Astrocyte (in vitro differentiated cells and primary cell): ENCODE data around the gene ADAMTSL2.

Source experiments
- EZH2 ChIP-seq: IDR thresholded peaks from 2 replicates; pipeline ENCODE4 v1.6.1; 2012; ENCODE audit warnings: mild to moderate bottlenecking, low read length, inconsistent platforms; ENCODE audit not compliant: insufficient read depth
- TF ChIP-seq, protein P1 (sequence below): IDR thresholded peaks from 2 replicates; pipeline ENCODE4 v1.5.1; 2011; ENCODE audit warnings: low read depth, mild to moderate bottlenecking, inconsistent platforms, low read length, moderate library complexity; ENCODE audit not compliant: insufficient read depth

DNA sequence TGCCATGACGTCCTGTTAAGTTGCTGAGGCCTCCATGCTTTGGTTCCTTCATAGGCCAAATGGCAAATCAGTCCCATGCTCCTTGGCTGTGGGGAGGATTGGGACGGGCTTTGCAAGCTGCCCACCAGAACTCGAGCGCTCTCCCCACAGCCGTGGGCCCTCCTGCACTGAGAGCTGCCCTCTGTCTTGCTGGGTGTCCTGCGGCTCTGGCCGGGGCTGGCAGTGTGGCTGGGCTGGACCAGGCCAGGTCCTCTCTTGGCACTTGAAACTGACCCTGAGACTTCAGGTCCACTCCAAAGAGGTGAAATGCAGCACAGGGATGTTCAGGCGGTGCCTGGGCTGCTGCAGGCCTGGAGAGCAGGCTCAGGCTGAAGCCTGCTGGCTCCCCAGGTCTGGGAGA, 16.8 kb upstream of the ADAMTSL2 start:
- TF ChIP-seq, protein P1, sequence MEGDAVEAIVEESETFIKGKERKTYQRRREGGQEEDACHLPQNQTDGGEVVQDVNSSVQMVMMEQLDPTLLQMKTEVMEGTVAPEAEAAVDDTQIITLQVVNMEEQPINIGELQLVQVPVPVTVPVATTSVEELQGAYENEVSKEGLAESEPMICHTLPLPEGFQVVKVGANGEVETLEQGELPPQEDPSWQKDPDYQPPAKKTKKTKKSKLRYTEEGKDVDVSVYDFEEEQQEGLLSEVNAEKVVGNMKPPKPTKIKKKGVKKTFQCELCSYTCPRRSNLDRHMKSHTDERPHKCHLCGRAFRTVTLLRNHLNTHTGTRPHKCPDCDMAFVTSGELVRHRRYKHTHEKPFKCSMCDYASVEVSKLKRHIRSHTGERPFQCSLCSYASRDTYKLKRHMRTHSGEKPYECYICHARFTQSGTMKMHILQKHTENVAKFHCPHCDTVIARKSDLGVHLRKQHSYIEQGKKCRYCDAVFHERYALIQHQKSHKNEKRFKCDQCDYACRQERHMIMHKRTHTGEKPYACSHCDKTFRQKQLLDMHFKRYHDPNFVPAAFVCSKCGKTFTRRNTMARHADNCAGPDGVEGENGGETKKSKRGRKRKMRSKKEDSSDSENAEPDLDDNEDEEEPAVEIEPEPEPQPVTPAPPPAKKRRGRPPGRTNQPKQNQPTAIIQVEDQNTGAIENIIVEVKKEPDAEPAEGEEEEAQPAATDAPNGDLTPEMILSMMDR: no peak
- TF ChIP-seq EZH2: no peak
